HG02623 (cell line): ENCODE results near the gene CYB561D2.

ENCODE experiments used
- ATAC-seq: cut with Tn5 transposase; IDR thresholded peaks from one replicate; pipeline ENCODE4 v1.9.1; 2021; ENCODE audit warnings: moderate library complexity; ENCODE audit not compliant: unreplicated experiment

CYB561D2 gene

DNA sequence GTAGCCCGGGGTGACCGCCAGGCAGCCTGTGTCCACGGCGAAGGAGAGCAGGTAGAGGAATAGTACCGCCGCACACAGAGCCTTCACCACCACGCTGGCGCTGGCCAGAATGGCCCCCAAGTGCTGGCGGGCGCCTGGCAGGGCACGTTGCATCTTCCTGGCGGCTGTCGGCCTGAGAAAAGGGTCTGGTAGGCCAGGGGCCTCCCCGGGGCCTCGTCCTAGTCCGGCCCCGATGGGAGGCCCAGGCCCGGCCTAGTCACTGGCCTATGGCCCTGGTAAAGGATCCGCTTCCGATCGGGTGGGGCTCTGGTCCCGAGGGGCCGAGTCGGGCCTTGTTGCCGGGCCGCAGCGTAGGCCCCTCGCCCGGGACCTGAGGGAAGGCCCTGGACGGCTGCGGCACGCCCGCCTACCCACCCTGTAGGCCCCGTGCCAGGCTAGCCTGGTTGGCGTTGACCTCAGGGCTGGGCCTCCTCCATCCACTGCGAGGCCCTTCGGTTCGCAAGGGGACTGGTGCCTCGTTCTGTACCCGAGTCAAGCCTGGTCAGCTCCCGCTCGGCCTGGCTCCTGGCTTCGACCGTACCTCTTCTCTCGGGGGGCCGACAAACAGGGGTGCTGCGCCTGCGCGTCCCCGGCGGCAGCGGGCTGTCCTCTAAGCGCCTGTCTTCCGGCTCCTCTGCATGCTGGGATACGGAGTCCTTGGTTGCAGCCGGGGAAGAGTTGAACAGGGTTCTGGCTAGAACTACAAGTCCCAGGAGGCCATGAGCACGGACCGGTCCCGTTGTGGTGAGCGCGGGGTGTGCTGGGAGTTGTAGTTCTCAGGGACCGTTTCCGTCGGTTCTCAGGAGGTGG is 8.5 kb downstream of the CYB561D2 start, which contains the start of gene TMEM115:
Gene TMEM115 (minus strand): TSS at position 611 of the 849 bp plus-strand sequence. CDS start 458 bp downstream, at position 153.
- ATAC-seq: peak; percentile 99

DNA sequence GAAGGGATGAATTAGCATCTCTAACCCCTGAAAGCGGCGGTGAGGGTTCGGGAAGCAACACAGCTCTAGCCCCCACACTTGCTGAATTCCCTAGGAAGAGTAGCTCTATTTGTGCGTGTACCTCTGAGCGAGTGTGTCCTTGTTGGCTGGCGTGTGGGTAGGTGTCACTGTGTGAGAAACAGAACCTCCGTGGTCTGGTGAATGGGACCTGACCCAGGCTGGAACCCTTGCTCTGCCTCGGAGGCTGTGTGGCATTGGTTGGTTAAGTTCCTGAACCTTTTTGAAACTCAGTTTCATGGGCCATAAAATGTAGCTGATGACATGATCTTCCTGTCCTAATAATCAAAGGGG is 9.1 kb downstream of the CYB561D2 start:
- ATAC-seq: peak; percentile 4

DNA sequence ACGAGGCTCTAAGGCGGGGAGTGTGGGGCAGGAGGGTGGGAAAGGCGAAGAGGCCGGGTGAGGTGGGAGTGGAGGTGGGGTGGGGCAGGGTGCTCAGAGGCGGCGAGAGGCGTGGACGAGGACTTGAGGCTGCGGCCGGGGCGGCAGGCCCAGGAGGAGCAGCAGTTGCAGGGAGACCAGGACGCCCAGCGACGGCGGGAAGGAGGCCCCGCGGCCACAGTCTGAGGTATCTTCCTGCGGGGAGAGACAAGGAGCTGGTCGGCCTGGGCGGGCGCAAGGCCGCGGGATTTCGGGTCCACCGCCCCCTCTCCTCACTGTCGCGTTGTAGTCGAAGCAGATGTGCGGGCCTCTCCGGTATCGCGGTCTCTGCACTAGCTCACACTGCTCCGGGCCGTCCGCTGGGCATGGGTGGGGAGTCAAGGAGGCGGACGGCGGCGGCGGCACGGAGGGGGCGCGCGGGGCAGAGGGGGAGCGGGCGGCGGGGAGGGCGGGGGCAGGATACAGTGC is 14.0 kb downstream of the CYB561D2 start:
- no peak for ATAC-seq

- peak; percentile 91 for ATAC-seq
Observed at GRCh38 chr3:50365080-50365841, 14.6 kb downstream of the CYB561D2 start.

DNA sequence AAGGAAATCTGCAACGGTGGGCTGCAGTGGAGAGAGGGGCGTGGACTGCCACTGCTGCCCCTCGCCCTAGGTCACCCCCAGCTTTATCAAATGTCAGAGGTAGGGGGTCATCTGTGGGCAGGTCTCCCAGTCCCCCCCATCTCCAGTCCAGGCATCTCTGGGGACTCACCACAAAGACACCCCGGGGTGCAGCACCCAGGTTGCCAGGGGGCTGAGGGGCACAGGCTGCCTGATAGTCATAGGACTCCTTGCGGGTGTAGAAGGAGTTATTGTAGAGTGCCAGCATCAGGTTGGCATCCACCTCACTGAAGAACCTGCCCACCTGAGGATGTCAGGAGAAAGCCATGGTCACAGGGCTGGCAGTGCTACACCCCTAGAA is 15.2 kb downstream of the CYB561D2 start:
- no peak for ATAC-seq

- no peak for ATAC-seq
Observed at GRCh38 chr3:50369012-50369670, 18.5 kb downstream of the CYB561D2 start.

DNA sequence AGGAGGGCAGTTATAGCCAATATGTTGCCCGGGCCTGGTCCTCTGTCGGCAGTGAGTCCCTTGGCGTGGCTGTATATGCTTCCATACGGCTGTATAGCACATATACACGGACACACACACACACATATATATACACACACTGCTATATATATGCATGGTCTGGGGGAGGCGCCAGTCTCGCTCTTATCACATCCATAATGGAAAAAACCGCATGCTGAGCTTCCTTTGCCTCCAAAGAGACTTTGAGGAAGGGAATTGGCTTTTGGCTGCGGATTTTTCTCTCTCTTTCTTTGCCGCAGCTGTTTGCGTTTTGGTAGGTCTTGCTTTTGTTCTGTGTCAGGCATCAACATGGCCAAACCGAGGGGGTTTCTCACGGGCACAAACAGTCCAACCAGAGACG is 19.9 kb downstream of the CYB561D2 start:
- no peak for ATAC-seq

DNA sequence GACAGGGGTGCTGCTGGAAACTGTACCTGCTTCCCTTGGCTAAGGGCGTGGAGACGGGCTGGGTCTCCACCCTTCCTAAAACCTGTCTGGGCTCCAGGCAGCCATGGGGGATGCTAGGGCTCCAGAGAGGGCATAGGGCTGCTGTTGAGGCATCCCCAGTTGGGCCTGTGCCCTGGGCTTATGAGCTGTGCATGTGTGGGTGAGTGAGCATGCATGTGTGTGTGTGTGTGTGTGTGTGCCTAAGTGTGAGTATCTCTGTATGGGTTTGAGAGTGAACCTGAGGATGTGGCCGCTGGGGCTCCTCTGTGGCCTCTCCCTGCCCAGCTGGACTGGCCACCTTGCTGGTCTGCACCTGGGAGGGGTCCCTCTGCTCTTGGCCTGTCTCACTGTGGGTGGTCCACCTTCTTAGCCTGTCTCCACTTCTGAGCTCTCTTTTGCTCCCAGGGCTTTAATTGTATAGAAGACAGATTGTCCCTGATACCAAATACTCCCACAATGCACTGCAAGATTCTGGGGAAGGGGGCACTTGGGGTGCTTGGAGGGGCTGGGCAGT is 20.5 kb downstream of the CYB561D2 start:
- ATAC-seq: no peak

DNA sequence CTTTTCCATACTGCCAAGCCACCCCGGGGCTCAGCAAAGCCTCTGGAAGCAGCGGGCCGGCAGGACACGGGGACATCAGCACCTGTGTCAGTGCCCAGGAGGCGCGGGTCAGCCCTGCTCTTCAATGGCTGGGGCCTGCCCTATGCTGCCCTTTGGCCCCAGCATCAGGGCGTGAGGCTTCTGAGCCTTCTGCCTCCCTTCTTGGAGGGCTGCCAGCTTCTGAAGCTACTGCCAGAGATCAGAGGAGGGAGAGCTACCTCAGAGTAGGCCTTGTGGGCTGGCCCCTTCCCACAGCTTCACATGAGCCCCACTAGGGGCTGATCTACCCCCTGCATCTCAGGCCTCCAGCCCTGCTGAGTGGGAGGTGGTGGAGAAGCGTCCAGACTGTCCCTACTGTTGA is 21.7 kb downstream of the CYB561D2 start:
- ATAC-seq: no peak

GRCh38 chr3:50373146-50374051 is 22.7 kb downstream of the CYB561D2 start:
- ATAC-seq: no peak

- ATAC-seq: no peak
Observed at GRCh38 chr3:50374363-50375257, 23.9 kb downstream of the CYB561D2 start.

- no peak for ATAC-seq
Observed at GRCh38 chr3:50375258-50375931, 24.7 kb downstream of the CYB561D2 start.

GRCh38 chr3:50378024-50378423 is 27.4 kb downstream of the CYB561D2 start:
- ATAC-seq: no peak

DNA sequence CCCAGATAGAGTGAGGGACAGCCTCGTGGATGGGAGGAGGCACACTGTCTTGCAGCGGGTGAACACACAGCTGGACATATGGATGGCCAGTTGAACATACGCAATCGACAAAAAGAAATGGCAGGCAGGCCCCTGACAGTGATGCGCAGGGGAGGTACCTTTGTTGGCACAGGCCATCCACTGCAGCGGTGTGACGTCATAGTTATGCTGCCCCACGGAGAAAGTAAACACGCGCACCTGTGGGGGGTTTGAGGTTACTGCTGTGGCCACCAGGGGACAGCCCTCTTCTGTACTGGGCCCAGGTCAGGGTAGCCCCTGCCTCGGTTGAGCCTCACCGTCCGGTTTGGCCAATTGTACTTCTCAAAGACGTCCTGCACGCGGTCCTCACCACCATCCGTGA is 28.1 kb downstream of the CYB561D2 start:
- no peak for ATAC-seq

DNA sequence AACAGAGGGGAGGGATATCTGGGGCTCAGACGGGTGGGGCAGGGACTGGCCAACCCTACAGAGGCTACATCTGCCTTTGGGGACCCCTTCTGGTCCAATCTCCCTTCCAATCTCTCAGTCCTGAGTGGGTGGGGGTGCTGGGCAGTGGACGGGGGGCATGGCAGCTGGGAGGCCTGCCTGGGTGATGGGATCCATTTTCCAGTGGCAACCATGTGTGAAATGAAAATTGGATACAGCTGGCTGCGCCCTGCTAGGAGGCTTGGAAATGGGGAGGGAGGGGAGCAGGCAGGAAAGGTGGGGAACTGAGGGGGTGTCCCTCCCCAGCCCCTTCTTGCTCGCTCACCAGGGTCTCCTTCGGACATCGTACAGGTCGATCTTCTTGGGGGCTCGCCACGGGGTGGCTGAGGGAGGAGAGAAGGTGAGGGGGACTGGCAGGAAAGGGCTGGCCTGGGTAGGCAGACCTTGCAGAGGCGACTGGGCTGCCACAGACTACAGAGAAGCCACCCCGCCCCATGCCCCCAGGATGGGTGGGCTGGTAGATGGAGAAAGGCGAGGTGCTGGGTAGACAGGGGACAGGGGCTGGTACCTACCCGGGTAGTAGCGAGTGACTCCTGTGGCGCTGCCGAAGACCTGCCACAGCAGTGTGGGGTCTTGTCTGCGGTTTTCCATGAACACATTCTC is 29.9 kb downstream of the CYB561D2 start:
- ATAC-seq: no peak

- no peak for ATAC-seq
Observed at GRCh38 chr3:50381383-50381782, 30.7 kb downstream of the CYB561D2 start.

GRCh38 chr3:50382722-50383121 is 32.1 kb downstream of the CYB561D2 start:
- no peak for ATAC-seq

DNA sequence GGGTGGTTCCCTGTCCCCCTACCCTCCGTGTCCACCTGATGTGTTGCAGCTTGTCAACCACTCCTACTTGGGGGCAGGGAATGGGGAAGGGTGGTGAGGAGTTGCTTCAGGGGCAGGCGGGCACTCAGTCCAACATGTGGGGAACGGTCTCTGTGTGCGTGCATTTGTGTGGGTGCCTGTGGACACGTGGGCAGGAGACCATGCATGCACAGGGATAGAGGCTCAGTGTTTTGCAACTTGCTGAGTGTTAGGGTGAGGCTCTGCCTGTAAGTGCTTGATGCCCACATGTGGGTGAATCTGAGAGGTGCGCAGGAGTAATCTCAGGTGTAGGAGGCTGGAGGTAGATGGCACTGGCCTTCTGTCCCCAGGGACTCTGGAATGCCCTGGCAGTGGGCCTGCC is 33.1 kb downstream of the CYB561D2 start:
- ATAC-seq: no peak
